ENCODE results near the gene UBTD2. TPM values are rescaled to one million over a fixed set of nuclear protein-coding genes. Genes with fewer than 3 reads are reported as not detected.

UBTD2 gene
- total RNA-seq, 4 donors from 2014 or later, result 6.0 to 11.4 (median 9.8) TPM

DNA sequence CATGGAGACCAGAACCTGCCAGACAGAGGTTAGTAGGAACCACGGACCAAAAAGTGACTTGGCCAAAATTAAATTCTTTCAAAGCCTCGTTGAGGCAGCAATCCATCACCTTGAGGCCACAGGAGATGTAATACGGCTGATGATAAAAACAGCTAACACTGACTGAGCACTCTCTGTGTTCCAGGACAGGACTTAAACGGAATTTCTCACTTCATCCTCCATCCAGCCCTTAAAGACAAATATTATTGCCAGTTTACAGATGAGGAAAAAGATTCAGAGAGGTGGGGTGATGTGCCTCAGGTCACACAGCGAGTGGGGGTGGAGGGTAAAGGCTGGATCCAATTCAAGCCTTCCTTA is 120.6 kb downstream of the UBTD2 start:
- H3K4me1 ChIP-seq, result peaks cover 22 to 36% of the 10 kb centered on the region in 2 donors

GRCh38 chr5:172162323-172162986 is 121.1 kb downstream of the UBTD2 start:
- peaks cover 16 to 31% of the 10 kb centered on the region in 2 donors for H3K4me1 ChIP-seq
- in situ Hi-C loops (cut with MboI; ENCODE audit: low sequenced_read_pairs in 4 of 4), result no loop called here
- ATAC-seq (no peak), DNase-seq (no peak)
- TF ChIP-seq, protein P1, sequence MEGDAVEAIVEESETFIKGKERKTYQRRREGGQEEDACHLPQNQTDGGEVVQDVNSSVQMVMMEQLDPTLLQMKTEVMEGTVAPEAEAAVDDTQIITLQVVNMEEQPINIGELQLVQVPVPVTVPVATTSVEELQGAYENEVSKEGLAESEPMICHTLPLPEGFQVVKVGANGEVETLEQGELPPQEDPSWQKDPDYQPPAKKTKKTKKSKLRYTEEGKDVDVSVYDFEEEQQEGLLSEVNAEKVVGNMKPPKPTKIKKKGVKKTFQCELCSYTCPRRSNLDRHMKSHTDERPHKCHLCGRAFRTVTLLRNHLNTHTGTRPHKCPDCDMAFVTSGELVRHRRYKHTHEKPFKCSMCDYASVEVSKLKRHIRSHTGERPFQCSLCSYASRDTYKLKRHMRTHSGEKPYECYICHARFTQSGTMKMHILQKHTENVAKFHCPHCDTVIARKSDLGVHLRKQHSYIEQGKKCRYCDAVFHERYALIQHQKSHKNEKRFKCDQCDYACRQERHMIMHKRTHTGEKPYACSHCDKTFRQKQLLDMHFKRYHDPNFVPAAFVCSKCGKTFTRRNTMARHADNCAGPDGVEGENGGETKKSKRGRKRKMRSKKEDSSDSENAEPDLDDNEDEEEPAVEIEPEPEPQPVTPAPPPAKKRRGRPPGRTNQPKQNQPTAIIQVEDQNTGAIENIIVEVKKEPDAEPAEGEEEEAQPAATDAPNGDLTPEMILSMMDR (IDR thresholded peaks at IDR 0.05 in 4 of 5, conservative IDR thresholded peaks at IDR 0.05 in 1 of 5), result no peak
- TF ChIP-seq POLR2A (IDR thresholded peaks at IDR 0.05), result no peak
- H3K9me3 ChIP-seq, result no peaks in the 10 kb centered on the region
- H3K36me3 ChIP-seq, result no peaks in the 10 kb centered on the region
- intact Hi-C loops (cut with DNase I; ENCODE audit: low total_unique reads), result no loop called here
- no peak overlapping the region for H3K27ac ChIP-seq
- no peak overlapping the region for H3K4me3 ChIP-seq
- H3K27me3 ChIP-seq, result no peaks in the 10 kb centered on the region

More for the DNA sequence above, 120.6 kb downstream of the UBTD2 start:
- peak overlapping the region in 1 of 4 donors; percentile 15 for H3K27ac ChIP-seq
- ATAC-seq (no peak), DNase-seq (no peak)
- no peak overlapping the region for H3K4me3 ChIP-seq
- intact Hi-C loops (cut with DNase I; ENCODE audit: low total_unique reads), result no loop called here
- in situ Hi-C loops (cut with MboI; ENCODE audit: low sequenced_read_pairs in 4 of 4), result no loop called here
- no peaks in the 10 kb centered on the region for H3K36me3 ChIP-seq
- H3K27me3 ChIP-seq, result no peaks in the 10 kb centered on the region
- TF ChIP-seq, protein P1 (IDR thresholded peaks at IDR 0.05 in 4 of 5, conservative IDR thresholded peaks at IDR 0.05 in 1 of 5), result no peak
- no peak for TF ChIP-seq POLR2A (IDR thresholded peaks at IDR 0.05)
- H3K9me3 ChIP-seq, result no peaks in the 10 kb centered on the region

GRCh38 chr5:172160506-172160905 is 123.1 kb downstream of the UBTD2 start:
- TF ChIP-seq POLR2A (IDR thresholded peaks at IDR 0.05), result no peak
- TF ChIP-seq, protein P1 (IDR thresholded peaks at IDR 0.05 in 4 of 5, conservative IDR thresholded peaks at IDR 0.05 in 1 of 5), result no peak
- Histone ChIP-seq H3K4me1 (peaks cover 13 to 32% of the 10 kb centered on the region in 2 donors), H3K4me3 (no peak overlapping the region), H3K27ac (no peak overlapping the region), H3K36me3 (peaks cover 0 to 8% of the 10 kb centered on the region in 2 donors), H3K9me3 (no peaks in the 10 kb centered on the region), H3K27me3 (no peaks in the 10 kb centered on the region)
- DNase-seq (no peak), ATAC-seq (no peak)
- intact Hi-C loops (cut with DNase I; ENCODE audit: low total_unique reads), result no loop called here
- in situ Hi-C loops (cut with MboI; ENCODE audit: low sequenced_read_pairs in 4 of 4), result no loop called here

Other genes starting within 250 kb of the UBTD2 start
- gene STK10, start 95.5 kb downstream of the UBTD2 start, total RNA-seq, result 10 to 100 TPM in 1 of 4 donors, 1 to 10 TPM in 3; 5.4 to 18.3 (median 5.7) TPM
- not detected for gene EFCAB9, start 89.6 kb downstream of the UBTD2 start, total RNA-seq
- 10 to 100 TPM in 1 of 4 donors, 1 to 10 TPM in 3; 2.7 to 10.2 (median 4.2) TPM for gene SH3PXD2B, start 170.8 kb upstream of the UBTD2 start, total RNA-seq

Data from gastrocnemius medialis (tissue), 4 donors.